Activated CD8-positive, alpha-beta memory T cell treated with anti-CD3 and anti-CD28 coated beads for 48 hours (primary cell): ENCODE data around the gene CTBP2.
"Not testable (repeated sequence)": the region's sequence is repeated elsewhere in the genome, so short reads cannot be mapped to it uniquely, and the experiment has no call there.

Source experiments
- DNase-seq, 3 experiments: peaks; one replicate each; pipeline ENCODE4 v3.0.0-alpha.2; 2020; ENCODE audit warnings: low read depth in 2 of 3, low spot score in 2 of 3

CTBP2 gene

GRCh38 chr10:125158601-125159485 lies 1.5 kb downstream of the CTBP2 start:
- no peak for DNase-seq

GRCh38 chr10:125158275-125158600 lies 2.1 kb downstream of the CTBP2 start:
- DNase-seq, result no peak

- DNase-seq, result no peak
These were observed 2.9 kb downstream of the CTBP2 start for GRCh38 chr10:125157505-125157904.

GRCh38 chr10:125156739-125157480 lies 3.5 kb downstream of the CTBP2 start:
- no peak for DNase-seq

GRCh38 chr10:125156196-125156595 lies 4.2 kb downstream of the CTBP2 start:
- no peak for DNase-seq

GRCh38 chr10:125155101-125155500 lies 5.3 kb downstream of the CTBP2 start:
- DNase-seq, result no peak

GRCh38 chr10:125154529-125154928 lies 5.8 kb downstream of the CTBP2 start:
- DNase-seq, result no peak

GRCh38 chr10:125153703-125154490 lies 6.5 kb downstream of the CTBP2 start:
- DNase-seq, result no peak

GRCh38 chr10:125152450-125153368 lies 7.7 kb downstream of the CTBP2 start:
- no peak for DNase-seq

- DNase-seq, result no peak
These were observed 8.6 kb downstream of the CTBP2 start for GRCh38 chr10:125151553-125152449.

- no peak for DNase-seq
These were observed 9.2 kb downstream of the CTBP2 start for GRCh38 chr10:125151170-125151552.

GRCh38 chr10:125150376-125151083 lies 9.8 kb downstream of the CTBP2 start:
- DNase-seq, result not testable (repeated sequence)

- DNase-seq, result no peak
These were observed 10.7 kb downstream of the CTBP2 start for GRCh38 chr10:125149680-125150047.

- no peak for DNase-seq
These were observed 11.2 kb downstream of the CTBP2 start for GRCh38 chr10:125149036-125149679.

GRCh38 chr10:125148528-125148927 lies 11.8 kb downstream of the CTBP2 start:
- DNase-seq, result no peak

- DNase-seq, result no peak
These were observed 12.4 kb downstream of the CTBP2 start for GRCh38 chr10:125147971-125148439.

GRCh38 chr10:125146791-125147579 lies 13.4 kb downstream of the CTBP2 start:
- DNase-seq, result no peak

- DNase-seq, result no peak
These were observed 14.7 kb downstream of the CTBP2 start for GRCh38 chr10:125145636-125146035.
